Mesendoderm (in vitro differentiated cells): Measurements from ENCODE around the gene ZFC3H1.
"Not testable (repeated sequence)": the region's sequence is repeated elsewhere in the genome, so short reads cannot be mapped to it uniquely, and the experiment has no call there.

ENCODE experiments used
- DNase-seq: peaks from one replicate; pipeline ENCODE4 v3.0.0; 2013
- H2AK5ac ChIP-seq: 2 replicates; pipeline ENCODE4 v1.6.1; 2013; ENCODE audit warnings: low read length, inconsistent platforms
- H2BK120ac ChIP-seq: 2 replicates; pipeline ENCODE4 v1.6.1; 2013; ENCODE audit warnings: low read depth, mild to moderate bottlenecking, low read length, moderate library complexity, mixed read lengths
- H2BK15ac ChIP-seq: replicated peaks from 2 replicates; pipeline ENCODE4 v1.6.1; 2013; ENCODE audit warnings: low read depth, mild to moderate bottlenecking, moderate library complexity
- H2BK5ac ChIP-seq: 2 replicates; pipeline ENCODE4 v1.6.1; 2013; ENCODE audit warnings: low read length, inconsistent platforms
- H3K18ac ChIP-seq: 2 replicates; pipeline ENCODE4 v1.6.1; 2013; ENCODE audit warnings: mild to moderate bottlenecking, low read length, mixed read lengths
- H3K23ac ChIP-seq: one replicate; pipeline ENCODE4 v1.6.1; 2013; ENCODE audit warnings: low read length
- H3K27ac ChIP-seq: 2 replicates; pipeline ENCODE4 v1.5.1; 2013; ENCODE audit warnings: low read depth, mild to moderate bottlenecking, inconsistent platforms, low read length, moderate library complexity
- H3K27me3 ChIP-seq: 2 replicates; pipeline ENCODE4 v1.6.1; 2013; ENCODE audit warnings: low read length, control low read depth, mild to moderate bottlenecking, inconsistent platforms; ENCODE audit not compliant: insufficient read depth, poor library complexity
- H3K36me3 ChIP-seq: 2 replicates; pipeline ENCODE4 v1.6.1; 2013; ENCODE audit warnings: low read length, inconsistent platforms; ENCODE audit not compliant: control insufficient read depth, insufficient read depth
- H3K4ac ChIP-seq: one replicate; pipeline ENCODE4 v1.6.1; 2013; ENCODE audit warnings: low read depth, mild to moderate bottlenecking, low read length, moderate library complexity
- H3K4me1 ChIP-seq: 2 replicates; pipeline ENCODE4 v1.6.1; 2013; ENCODE audit warnings: low read depth, low read length, inconsistent platforms; ENCODE audit not compliant: control insufficient read depth
- H3K4me2 ChIP-seq: 2 replicates; pipeline ENCODE4 v1.6.1; 2013; ENCODE audit warnings: low read length
- H3K4me3 ChIP-seq: 2 replicates; pipeline ENCODE4 v1.5.1; 2013; ENCODE audit warnings: mild to moderate bottlenecking, low read length
- H3K56ac ChIP-seq: one replicate; pipeline ENCODE4 v1.6.1; 2013; ENCODE audit warnings: low read length
- H3K79me1 ChIP-seq: 2 replicates; pipeline ENCODE4 v1.6.1; 2013; ENCODE audit warnings: low read length, inconsistent platforms
- H3K79me2 ChIP-seq: 2 replicates; pipeline ENCODE4 v1.6.1; 2013; ENCODE audit warnings: mild to moderate bottlenecking, low read length; ENCODE audit not compliant: control insufficient read depth, insufficient read depth
- H3K9ac ChIP-seq: 2 replicates; pipeline ENCODE4 v1.6.1; 2013; ENCODE audit warnings: low read length, inconsistent platforms
- H4K5ac ChIP-seq: one replicate; pipeline ENCODE4 v1.6.1; 2013; ENCODE audit warnings: low read length
- H4K8ac ChIP-seq: one replicate; pipeline ENCODE4 v1.6.1; 2013; ENCODE audit warnings: low read depth, mild to moderate bottlenecking, control low read depth, low read length, moderate library complexity
- WGBS: extraction: QIAGEN DNeasy Blood & Tissue Kit; methylation state at CpG from one replicate; pipeline ENCODE4 v1.1.7; 2013; ENCODE audit warnings: low lambda C conversion rate, missing lambda C conversion rate; ENCODE audit not compliant: insufficient coverage; ENCODE audit errors: extremely low coverage; 5-methylcytosine and 5-hydroxymethylcytosine counted together

The ZFC3H1 gene

GRCh38 chr12:71703206-71703605 is 39.6 kb upstream of the ZFC3H1 start:
- H3K4ac ChIP-seq, result no peak overlapping the region
- no peaks in the 10 kb centered on the region for H3K79me2 ChIP-seq
- H3K4me3 ChIP-seq, result no peak overlapping the region
- WGBS, result no CpG with 5 or more reads among the region's 2 CpGs
- H2BK15ac ChIP-seq, result no peak overlapping the region
- no peak overlapping the region for H3K27ac ChIP-seq
- no peaks in the 10 kb centered on the region for H3K36me3 ChIP-seq
- H4K8ac ChIP-seq, result no peak overlapping the region
- no peak overlapping the region for H2BK5ac ChIP-seq
- H3K23ac ChIP-seq, result no peak overlapping the region
- H3K9ac ChIP-seq, result no peak overlapping the region
- no peaks in the 10 kb centered on the region for H3K79me1 ChIP-seq
- no peaks in the 10 kb centered on the region for H3K27me3 ChIP-seq
- no peaks in the 10 kb centered on the region for H3K4me1 ChIP-seq
- no peak overlapping the region for H3K4me2 ChIP-seq
- no peak overlapping the region for H4K5ac ChIP-seq
- H2AK5ac ChIP-seq, result no peak overlapping the region
- no peak overlapping the region for H3K18ac ChIP-seq
- DNase-seq, result no peak
- H3K56ac ChIP-seq, result no peak overlapping the region
- H2BK120ac ChIP-seq, result no peak overlapping the region

- H3K18ac ChIP-seq, result no peak overlapping the region
- H3K4me2 ChIP-seq, result no peak overlapping the region
- no peak overlapping the region for H3K4ac ChIP-seq
- no peak for DNase-seq
- no peak overlapping the region for H3K27ac ChIP-seq
- no peaks in the 10 kb centered on the region for H3K27me3 ChIP-seq
- no peak overlapping the region for H2AK5ac ChIP-seq
- no peak overlapping the region for H3K9ac ChIP-seq
- no peak overlapping the region for H4K8ac ChIP-seq
- H2BK5ac ChIP-seq, result no peak overlapping the region
- no peak overlapping the region for H2BK15ac ChIP-seq
- no peaks in the 10 kb centered on the region for H3K79me1 ChIP-seq
- no peak overlapping the region for H4K5ac ChIP-seq
- no CpG with 5 or more reads among the region's 5 CpGs for WGBS
- H3K36me3 ChIP-seq, result no peaks in the 10 kb centered on the region
- H3K79me2 ChIP-seq, result no peaks in the 10 kb centered on the region
- H2BK120ac ChIP-seq, result no peak overlapping the region
- no peak overlapping the region for H3K56ac ChIP-seq
- H3K23ac ChIP-seq, result no peak overlapping the region
- H3K4me1 ChIP-seq, result no peaks in the 10 kb centered on the region
- H3K4me3 ChIP-seq, result no peak overlapping the region
Observed at GRCh38 chr12:71702590-71702989, 38.9 kb upstream of the ZFC3H1 start.

GRCh38 chr12:71702181-71702580 is 38.5 kb upstream of the ZFC3H1 start:
- not testable (repeated sequence) for H4K8ac ChIP-seq, H2AK5ac ChIP-seq, H3K79me1 ChIP-seq, H2BK120ac ChIP-seq, H3K4me3 ChIP-seq, H3K4me1 ChIP-seq, H3K27ac ChIP-seq, H3K9ac ChIP-seq, H2BK5ac ChIP-seq, H3K4me2 ChIP-seq, H4K5ac ChIP-seq, H3K36me3 ChIP-seq, H3K23ac ChIP-seq, H3K79me2 ChIP-seq, H3K56ac ChIP-seq, H3K4ac ChIP-seq, H2BK15ac ChIP-seq, H3K27me3 ChIP-seq, H3K18ac ChIP-seq, DNase-seq
- no CpG with 5 or more reads among the region's 8 CpGs for WGBS

- no peaks in the 10 kb centered on the region for H3K79me2 ChIP-seq
- no peak overlapping the region for H2BK15ac ChIP-seq
- no peaks in the 10 kb centered on the region for H3K4me1 ChIP-seq
- H3K79me1 ChIP-seq, result no peaks in the 10 kb centered on the region
- no peak overlapping the region for H3K4me2 ChIP-seq
- H3K23ac ChIP-seq, result no peak overlapping the region
- no peaks in the 10 kb centered on the region for H3K27me3 ChIP-seq
- no peak overlapping the region for H2AK5ac ChIP-seq
- no peak overlapping the region for H3K9ac ChIP-seq
- H3K18ac ChIP-seq, result no peak overlapping the region
- H3K27ac ChIP-seq, result no peak overlapping the region
- H2BK5ac ChIP-seq, result no peak overlapping the region
- H3K36me3 ChIP-seq, result no peaks in the 10 kb centered on the region
- no CpG with 5 or more reads among the region's 1 CpG for WGBS
- H2BK120ac ChIP-seq, result no peak overlapping the region
- H3K4ac ChIP-seq, result no peak overlapping the region
- H3K4me3 ChIP-seq, result no peak overlapping the region
- H3K56ac ChIP-seq, result no peak overlapping the region
- no peak for DNase-seq
- H4K8ac ChIP-seq, result no peak overlapping the region
- H4K5ac ChIP-seq, result no peak overlapping the region
Observed at GRCh38 chr12:71695782-71696181, 32.1 kb upstream of the ZFC3H1 start.

GRCh38 chr12:71694099-71694820 is 30.6 kb upstream of the ZFC3H1 start:
- no CpG with 5 or more reads among the region's 1 CpG for WGBS
- Histone ChIP-seq H3K4me2 (no peak overlapping the region), H4K5ac (no peak overlapping the region), H3K56ac (no peak overlapping the region), H2BK5ac (no peak overlapping the region), H3K79me1 (no peaks in the 10 kb centered on the region), H3K23ac (no peak overlapping the region), H3K18ac (no peak overlapping the region), H3K27me3 (no peaks in the 10 kb centered on the region), H4K8ac (no peak overlapping the region), H2BK15ac (no peak overlapping the region), H3K4me1 (no peaks in the 10 kb centered on the region), H3K4ac (no peak overlapping the region), H3K9ac (no peak overlapping the region), H3K79me2 (no peaks in the 10 kb centered on the region), H3K27ac (no peak overlapping the region), H3K36me3 (no peaks in the 10 kb centered on the region), H3K4me3 (no peak overlapping the region), H2BK120ac (no peak overlapping the region), H2AK5ac (no peak overlapping the region)
- no peak for DNase-seq

GRCh38 chr12:71693651-71694050 is 30.0 kb upstream of the ZFC3H1 start:
- H3K36me3 ChIP-seq, H3K79me2 ChIP-seq, H2BK5ac ChIP-seq, H4K5ac ChIP-seq, H3K79me1 ChIP-seq, H2BK15ac ChIP-seq, H3K27me3 ChIP-seq, H3K56ac ChIP-seq, H3K23ac ChIP-seq, H3K18ac ChIP-seq, H3K4me1 ChIP-seq, H3K4ac ChIP-seq, DNase-seq, H3K27ac ChIP-seq, H2BK120ac ChIP-seq, H3K4me3 ChIP-seq, H2AK5ac ChIP-seq, H3K9ac ChIP-seq, H3K4me2 ChIP-seq, H4K8ac ChIP-seq: not testable (repeated sequence)
- no CpG with 5 or more reads among the region's 5 CpGs for WGBS
